ENCODE data around the gene CD14.
"Not testable (repeated sequence)": the region's sequence is repeated elsewhere in the genome, so short reads cannot be mapped to it uniquely, and the experiment has no call there.

GRCh38 chr5:140593070-140593469, 39.9 kb downstream of the CD14 start:
- TF ChIP-seq, protein P1, sequence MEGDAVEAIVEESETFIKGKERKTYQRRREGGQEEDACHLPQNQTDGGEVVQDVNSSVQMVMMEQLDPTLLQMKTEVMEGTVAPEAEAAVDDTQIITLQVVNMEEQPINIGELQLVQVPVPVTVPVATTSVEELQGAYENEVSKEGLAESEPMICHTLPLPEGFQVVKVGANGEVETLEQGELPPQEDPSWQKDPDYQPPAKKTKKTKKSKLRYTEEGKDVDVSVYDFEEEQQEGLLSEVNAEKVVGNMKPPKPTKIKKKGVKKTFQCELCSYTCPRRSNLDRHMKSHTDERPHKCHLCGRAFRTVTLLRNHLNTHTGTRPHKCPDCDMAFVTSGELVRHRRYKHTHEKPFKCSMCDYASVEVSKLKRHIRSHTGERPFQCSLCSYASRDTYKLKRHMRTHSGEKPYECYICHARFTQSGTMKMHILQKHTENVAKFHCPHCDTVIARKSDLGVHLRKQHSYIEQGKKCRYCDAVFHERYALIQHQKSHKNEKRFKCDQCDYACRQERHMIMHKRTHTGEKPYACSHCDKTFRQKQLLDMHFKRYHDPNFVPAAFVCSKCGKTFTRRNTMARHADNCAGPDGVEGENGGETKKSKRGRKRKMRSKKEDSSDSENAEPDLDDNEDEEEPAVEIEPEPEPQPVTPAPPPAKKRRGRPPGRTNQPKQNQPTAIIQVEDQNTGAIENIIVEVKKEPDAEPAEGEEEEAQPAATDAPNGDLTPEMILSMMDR (IDR thresholded peaks at IDR 0.05) = not testable (repeated sequence)
- TF ChIP-seq POLR2A (IDR thresholded peaks at IDR 0.05) = not testable (repeated sequence)
